HEK293T (cell line): ENCODE measurements around the gene MAD1L1.

ENCODE experiments used
- ARNT ChIP-seq: fragments of 450-650 bp; IDR thresholded peaks from 2 replicates; pipeline ENCODE4 v1.6.1; 2017; ENCODE audit warnings: mild to moderate bottlenecking
- ELF4 ChIP-seq: fragments of 450-650 bp; IDR thresholded peaks from 2 replicates; pipeline ENCODE4 v1.6.1; 2017; ENCODE audit warnings: antibody characterized with exemption
- FOXA1 ChIP-seq: fragments of 450-650 bp; IDR thresholded peaks from 2 replicates; pipeline ENCODE4 v1.6.1; 2016; ENCODE audit warnings: mild to moderate bottlenecking
- SP1 ChIP-seq: fragments of 450-650 bp; IDR thresholded peaks from 2 replicates; pipeline ENCODE4 v1.6.1; 2017
- ZNF384 ChIP-seq: fragments of 450-650 bp; IDR thresholded peaks from 2 replicates; pipeline ENCODE4 v1.6.1; 2016

- TF ChIP-seq ARNT (no peak), ZNF384 (no peak), ELF4 (no peak), FOXA1 (no peak), SP1 (no peak)
Observed at GRCh38 chr7:1785839-1786238, 446.9 kb downstream of the MAD1L1 start.
